Midbrain (tissue), 1 donor: ENCODE data around the gene ZNF584.

Experiments used
- DNase-seq: peaks from one replicate; lab custom pipeline; 2025; lab: John Stamatoyannopoulos, UW

ZNF584 gene

DNA sequence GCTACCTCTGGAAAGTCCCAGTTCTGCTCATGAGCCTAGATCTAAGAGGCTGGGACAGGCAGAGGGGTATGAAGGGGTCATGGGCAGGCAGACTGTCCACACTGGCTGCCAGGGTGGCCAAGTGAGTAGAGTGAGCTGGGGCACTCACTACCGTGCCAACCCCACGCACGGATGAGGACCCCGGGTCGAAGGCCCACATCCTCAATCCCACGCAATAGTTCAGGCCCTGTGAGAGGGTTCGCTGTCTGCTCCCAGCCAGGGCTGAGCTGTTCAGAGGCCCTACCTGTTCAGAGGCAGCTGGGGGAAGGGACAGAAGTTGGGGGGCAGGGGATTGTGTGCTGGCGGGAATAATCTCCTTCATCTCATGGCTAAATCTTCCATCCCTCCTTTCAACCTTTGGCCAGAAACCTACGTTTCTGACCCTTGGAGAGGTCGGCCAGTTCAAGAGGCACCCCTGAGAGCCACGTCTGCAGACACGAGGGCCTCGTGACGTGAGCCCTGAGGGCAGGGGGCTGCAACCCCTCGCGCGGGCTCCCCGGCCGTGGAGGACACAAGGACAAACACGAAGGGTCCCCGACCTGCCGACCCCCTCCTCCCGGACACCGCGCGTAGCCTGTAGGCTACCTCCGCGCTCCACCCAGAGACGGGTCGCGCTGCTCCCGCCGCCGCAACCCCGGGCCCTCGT lies 22.4 kb upstream of the ZNF584 start:
- DNase-seq: no peak

DNA sequence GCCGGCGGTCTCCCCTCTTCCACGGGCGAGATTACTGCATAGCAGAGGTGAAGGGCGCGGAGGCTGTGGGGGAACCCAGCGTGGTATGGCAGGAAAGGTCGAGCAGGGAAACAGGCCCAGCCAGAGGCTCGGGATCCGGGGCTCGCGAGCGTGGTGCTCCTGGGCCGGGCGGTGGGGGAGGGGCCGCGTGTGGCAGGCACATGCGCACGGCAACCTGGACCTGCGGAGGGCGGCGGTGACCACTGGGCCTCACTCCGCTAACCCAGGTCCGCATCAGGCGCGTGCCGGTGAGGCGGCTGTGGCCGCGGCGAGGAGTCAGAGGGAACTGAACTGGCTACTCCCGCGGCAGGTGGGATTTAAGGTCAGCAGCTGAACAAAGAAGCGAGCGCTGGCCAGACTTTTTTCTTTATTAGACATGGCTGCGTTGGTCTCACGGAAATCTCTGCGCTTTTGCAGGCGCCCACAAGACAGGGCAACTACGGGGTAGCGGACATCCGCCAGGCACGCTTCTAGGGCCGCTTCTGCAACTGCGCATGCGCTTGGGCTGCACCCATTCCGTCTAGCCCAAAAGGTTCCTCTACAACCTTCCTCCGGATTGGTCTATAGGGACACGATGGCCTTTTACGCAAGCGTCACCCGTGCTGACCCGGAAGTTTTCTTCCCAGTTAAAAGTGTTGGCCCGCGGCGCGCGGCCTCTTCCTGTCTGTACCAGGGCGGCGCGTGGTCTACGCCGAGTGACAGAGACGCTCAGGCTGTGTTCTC lies 21.7 kb upstream of the ZNF584 start, which contains the start of gene RPS5:
Gene RPS5, plus strand, starts transcription at position 694 of the 762 bp plus-strand sequence. CDS start 869 bp downstream, outside the sequence.
- peak; percentile 99 for DNase-seq

DNA sequence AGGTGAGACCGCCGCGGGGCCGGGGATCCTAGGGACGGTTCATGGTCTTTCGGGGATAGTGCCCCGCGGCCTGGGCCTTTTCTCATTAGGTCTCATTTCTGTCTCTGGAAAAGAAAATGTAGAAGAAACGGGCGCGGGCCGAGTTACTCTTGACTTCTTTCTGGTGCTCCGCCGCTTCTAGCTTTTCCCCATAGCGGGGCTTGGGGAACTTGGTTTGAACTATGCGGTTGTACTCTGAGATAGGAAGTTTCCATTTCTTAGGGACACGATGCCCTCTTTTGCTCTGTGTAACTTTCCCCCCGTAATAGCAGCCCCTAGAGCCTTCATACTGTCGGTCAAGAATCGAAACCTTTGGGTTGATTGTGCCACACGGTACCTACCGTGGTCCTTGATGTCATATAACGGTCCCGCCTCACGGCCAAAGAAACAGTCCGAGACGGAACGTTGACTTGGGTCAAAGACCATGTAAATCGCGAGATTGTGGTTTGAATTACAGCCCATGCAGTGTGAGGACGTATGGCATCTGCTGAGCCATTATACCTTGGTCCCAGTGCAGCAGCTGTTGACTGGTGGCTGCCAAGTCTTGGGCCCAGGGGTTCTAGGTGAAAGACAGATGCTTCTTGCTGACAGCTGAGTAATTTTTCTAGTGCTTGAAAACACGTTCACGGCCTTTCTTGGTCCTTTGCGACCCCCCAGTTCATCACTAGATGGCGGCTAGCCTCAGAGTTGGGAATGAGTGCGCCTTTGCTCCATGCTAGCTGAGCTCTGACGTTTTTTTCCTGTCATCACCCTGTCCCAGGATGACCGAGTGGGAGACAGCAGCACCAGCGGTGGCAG lies 20.9 kb upstream of the ZNF584 start:
- DNase-seq: no peak

DNA sequence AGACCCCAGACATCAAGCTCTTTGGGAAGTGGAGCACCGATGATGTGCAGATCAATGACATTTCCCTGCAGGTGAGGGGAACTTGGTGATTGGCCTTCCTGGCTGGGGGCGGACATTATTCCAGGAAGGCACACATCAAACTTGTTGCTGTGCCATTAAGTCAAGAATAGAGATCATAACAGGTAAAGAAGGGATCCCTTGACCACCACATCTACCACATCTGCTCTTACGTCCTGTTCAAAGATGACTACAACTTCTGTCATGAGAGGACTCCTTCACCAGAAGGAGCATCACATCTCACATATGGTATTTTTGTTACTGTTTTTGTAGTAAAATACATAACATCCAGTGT lies 20.3 kb upstream of the ZNF584 start:
- DNase-seq: no peak

DNA sequence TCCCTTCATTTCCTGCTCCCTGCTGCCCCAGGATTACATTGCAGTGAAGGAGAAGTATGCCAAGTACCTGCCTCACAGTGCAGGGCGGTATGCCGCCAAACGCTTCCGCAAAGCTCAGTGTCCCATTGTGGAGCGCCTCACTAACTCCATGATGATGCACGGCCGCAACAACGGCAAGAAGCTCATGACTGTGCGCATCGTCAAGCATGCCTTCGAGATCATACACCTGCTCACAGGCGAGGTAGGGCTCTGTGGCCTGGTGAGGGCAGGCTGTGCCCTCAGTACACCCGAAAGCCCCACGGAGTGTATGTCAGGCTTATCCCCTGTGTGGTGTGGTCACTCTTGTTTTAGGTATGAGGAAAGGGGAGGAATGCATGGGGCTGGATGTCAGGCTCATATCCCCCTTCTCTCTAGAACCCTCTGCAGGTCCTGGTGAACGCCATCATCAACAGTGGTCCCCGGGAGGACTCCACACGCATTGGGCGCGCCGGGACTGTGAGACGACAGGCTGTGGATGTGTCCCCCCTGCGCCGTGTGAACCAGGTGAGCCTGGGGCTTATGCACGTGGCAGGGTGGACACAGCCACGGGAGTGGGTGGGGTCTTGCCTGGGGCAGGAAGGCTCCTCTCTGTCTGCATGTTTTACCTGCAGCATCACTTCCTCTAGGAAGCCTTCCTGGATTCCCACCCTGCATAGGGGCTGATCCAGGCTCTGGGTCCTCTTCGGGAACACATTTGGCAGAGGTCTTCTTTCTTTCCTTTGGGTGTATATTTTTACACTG lies 15.3 kb upstream of the ZNF584 start:
- DNase-seq: no peak

DNA sequence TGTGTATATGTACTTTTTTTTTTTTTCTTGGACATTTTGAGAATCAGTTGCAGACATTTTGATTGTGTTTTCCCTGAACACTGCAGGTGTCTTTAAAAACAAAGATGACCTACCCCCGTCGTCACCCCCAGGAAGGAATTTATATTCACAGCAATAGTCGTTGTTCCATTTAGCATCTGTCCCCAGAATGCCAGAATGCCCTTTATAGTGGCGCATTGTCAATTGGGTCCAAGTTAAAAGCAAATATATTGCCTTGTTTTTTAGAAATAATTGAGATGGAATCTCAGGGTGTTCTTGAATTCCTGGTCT lies 14.8 kb upstream of the ZNF584 start:
- no peak for DNase-seq

DNA sequence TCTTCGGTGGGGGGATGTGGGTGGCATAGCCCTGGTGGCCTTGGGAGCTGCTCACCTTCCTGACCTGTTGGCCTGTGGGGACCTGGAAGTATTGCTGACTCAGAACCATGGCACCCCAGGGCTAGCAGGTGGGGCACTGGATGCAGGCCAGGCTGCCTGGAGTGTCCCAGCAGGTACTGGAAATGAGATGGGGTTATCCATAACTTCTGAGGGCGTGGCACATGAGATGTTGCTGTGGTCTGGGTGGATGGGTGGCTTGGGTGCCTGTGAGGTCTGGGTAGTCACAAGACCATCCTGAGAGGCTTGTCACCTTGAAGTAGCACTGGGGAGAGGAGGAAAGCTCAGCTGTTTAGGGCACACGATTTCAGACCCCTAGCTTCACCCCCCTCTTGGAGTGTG lies 13.6 kb upstream of the ZNF584 start:
- DNase-seq: no peak

DNA sequence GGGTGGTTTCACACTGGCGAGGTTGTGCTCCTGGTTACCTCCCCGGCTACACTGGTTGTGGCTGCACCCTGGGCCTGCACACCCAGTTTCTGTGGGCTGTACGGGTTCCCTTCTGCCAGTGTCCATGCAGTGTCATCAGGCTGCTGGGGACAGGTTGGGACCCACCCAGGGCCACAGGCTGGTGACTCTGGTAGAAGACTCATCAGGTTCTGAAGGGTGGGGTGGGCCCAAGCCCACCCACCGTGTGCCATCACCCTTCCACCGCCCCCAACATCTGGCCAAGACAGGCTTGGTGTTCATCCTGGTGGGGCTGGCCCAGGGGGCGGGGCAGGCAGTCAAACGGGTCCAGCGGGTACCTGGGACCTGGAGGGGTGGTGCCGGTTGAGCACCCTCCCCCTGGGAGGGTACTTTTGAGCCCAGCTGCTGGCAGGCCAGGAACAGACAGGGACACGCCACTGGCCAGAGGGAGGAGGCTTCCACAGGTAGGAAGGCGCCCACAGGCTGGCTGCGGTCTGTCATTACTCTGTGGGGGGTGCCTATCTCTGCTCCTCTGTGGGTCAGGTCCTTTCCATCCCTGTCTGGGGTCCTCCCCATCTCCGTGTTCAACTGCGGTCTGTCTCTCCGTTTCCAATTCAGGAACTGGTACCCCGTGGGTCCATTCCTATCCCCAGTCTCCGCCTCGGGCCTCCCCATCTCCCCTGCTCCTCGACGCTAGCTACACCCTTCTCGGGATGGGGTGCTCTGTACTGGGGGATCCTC lies 13.1 kb upstream of the ZNF584 start, which contains the start of gene RNF225:
Gene RNF225, plus strand, starts transcription at position 437 of the 759 bp plus-strand sequence. CDS start 434 bp downstream, outside the sequence.
- DNase-seq: no peak

DNA sequence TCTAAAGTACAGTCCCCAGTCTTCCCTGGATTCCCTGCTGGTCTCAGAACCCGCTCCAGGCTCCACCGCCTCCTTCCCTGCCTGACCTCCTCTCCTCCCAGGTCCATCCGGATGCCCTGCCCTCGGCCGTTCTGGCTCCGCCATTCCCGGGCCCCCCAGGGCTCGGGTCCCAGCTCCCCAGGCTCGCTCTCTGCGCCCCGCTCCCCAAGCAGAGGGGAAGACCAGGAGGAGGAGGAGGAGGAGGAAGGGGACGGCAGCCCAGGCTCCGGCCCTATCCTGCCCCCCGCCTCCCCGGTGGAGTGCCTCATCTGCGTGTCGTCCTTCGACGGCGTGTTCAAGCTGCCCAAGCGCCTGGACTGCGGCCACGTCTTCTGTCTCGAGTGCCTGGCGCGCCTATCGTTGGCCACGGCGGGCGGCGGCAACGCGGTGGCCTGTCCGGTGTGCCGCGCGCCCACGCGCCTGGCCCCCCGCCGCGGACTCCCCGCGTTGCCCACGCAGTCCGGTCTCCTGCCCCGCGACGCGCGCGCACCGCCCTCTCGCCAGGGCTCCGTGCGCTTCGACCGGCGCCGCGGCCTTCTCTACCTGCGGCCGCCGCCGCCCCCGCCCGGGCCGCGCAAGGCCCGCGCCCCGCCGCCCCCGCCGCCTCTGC lies 12.3 kb upstream of the ZNF584 start:
- no peak for DNase-seq

DNA sequence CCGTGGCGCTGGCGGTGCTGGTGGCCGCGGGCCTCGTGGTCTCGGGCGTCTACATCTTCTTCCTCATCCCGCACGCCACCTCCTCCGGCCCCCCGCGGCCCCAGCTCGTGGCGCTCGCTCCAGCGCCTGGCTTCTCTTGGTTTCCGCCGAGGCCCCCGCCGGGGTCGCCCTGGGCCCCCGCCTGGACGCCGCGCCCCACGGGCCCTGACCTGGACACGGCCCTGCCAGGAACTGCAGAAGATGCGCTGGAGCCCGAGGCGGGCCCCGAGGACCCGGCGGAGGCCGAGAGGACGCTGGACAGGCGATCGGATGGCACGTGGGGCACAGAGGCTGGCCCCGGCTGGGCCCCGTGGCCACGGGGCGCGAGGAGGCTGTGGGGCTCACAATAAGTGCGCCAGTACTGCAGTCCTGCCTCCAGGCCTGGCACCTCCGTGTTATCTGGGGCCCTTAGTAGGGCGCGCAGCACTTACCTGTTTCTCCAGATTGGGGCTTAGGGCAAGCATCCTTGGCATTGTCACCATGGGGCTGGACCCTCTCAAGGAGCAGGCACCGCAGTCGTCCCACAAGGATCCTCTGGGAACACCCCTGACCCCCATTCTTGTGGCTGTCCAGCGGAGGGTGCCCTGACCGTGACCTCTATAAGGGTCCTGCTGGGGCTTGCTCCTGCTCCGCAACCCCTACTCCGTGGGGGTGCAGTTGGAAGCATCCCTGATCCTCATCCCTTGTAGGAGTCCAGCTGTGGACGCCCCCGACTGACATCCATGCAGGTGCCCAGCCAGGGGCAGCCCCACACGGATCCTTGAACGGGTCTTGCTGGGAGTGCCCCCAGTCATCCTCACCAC lies 11.5 kb upstream of the ZNF584 start:
- no peak for DNase-seq

DNA sequence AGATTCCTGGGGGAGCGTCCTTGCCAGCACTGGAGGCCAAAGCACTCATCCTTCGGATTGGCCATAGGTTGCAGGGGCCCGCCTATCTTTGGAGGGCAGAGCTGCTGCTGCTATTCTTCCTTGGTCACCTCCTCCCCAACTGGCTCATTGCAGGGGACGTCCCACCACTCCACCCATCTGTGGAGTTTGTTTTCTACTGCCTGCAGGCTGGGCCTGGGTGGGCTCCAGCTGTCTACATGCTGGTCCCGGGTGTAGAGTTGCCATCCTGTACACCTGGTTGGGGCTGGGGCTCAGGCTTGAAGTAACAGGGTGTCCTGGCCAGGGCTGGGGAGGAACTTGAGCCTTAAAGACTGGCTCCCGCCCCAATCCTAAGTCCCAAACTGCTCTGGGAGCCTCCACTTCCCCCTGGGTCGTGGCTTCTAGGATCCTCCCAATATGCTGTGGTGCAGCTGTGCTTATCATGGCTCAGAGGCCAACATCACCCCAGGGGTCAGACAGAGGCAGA lies 10.9 kb upstream of the ZNF584 start:
- DNase-seq: no peak

DNA sequence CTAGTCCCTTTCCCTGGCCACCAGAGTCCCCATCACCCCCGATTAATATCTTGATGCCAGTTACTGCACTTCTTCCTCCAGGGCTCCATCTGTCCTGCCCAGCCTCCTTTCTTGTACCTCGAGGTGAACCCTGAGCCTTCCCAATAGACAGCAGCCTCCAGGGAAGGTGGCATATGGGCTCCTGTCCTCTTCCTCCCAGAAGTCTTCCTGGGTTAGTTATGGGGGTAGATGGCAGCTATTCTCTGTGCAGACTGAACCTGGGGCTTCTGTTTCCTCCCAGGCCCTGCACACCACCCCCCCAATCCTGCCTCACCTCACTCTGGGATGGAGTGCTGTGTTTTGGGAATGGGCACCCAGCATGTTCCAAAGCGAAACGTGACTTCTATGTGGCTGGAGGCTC lies 10.4 kb upstream of the ZNF584 start:
- no peak for DNase-seq

DNA sequence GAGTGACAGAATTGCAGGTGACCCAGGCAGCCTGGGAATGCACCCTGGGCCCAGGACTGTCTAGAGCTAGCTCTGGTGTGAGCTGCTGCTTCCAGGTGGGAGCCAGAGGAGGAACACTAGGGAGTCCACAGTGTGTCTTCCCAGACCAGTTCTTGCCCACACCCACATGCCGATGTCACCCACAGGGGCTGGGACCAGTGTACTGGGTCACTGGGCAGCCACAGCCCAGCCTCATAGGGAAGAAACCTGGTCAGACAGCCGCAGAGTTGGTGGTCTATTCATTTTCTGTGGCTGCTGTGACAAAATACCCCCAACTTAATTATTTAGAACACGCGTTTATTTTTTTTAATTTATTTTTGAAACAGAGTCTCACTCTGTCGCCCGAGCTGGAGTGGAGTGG lies 9.9 kb upstream of the ZNF584 start:
- DNase-seq: no peak

DNA sequence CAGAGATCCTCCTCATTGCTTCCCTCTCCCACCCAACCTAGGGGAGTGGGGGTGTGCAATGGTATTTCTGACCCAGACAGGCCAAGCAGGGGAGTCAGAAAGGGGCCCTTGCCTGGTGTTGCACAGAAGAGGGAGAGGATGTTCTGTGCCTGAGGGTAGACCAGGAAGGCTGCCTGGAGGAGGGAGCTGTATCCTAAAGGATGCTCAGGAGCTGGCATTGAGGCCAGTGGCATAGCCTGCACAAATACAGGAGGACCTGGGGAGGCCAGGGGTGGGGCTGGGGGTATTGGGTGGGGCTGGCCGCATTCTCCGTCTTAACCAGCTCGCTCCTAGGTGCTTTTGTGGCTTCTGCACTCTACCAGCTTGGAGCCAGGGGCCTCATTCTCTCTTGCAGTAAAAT lies 8.5 kb upstream of the ZNF584 start:
- DNase-seq: no peak

DNA sequence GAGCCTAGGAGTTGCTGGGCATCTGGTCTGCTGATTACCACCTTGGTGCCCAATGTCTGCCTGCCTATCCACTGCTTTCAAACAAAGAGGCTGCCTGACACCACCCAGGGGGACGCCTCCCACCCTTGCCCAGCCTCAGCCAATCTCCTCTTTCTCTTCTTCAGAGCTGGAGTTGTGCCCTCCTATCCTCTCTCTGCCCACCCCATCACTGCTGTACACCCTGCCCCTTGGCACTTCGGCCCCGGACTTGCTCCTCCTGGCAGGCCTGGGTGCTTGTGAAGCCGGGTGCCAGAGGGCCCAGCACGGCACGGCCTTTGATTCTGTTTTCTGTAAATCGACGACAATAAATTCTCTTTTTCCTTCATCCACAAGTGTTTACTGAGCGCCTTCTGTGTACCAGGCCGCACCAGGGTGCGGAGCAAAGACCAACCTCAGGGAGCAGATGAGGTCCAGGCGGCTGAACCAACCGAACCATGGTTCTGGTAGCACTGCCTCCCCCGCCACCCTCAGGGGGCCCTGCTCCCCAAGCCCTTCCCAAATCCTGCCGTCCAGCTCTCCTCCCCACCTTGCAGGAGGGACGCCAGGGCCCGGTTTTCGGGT lies 8.0 kb upstream of the ZNF584 start:
- peak; percentile 19 for DNase-seq

DNA sequence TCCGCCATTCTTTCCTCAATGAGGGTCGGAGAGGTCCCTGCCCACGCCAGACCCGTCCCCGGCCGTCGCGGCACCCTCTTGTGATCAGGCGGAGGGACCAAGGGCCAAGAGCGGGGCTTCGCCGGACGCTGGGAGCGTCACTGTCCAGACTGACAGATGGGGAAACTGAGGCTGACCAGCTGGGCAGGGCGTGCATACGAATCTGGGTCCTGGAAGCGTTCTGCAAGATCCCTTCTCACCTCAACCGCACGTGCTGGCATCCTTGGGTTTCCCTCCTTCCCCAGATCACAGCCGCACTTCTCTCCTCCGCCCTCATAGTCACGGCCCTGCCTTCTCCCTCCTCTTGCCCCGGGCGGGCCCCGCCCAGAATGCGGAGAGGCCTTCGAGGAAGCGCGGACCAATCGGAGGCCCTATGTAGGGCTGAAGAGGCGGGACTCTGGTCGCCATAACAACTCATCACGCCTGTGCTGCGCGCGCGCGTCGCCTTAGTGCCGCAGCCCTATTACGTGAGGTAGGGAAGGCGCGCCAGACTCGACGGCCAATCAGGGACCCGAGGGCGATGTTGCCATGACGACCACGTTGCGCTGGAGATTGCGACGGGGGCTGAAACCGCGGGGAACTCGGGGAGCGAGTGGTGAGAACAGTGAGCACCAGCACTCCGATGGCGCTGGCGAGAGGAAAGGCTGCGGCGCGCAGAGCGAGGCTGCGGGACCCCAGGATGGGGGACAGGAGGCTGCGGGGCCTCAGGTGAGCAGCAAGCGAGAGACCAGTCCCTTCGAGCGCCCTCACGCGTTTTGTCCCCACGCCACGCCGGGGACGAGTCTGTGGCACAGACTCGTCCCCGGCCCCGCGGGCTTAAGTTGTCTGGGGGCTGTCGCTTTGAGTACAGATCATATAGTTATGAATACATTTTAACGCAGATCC lies 7.3 kb upstream of the ZNF584 start:
- DNase-seq: peak; percentile 99

DNA sequence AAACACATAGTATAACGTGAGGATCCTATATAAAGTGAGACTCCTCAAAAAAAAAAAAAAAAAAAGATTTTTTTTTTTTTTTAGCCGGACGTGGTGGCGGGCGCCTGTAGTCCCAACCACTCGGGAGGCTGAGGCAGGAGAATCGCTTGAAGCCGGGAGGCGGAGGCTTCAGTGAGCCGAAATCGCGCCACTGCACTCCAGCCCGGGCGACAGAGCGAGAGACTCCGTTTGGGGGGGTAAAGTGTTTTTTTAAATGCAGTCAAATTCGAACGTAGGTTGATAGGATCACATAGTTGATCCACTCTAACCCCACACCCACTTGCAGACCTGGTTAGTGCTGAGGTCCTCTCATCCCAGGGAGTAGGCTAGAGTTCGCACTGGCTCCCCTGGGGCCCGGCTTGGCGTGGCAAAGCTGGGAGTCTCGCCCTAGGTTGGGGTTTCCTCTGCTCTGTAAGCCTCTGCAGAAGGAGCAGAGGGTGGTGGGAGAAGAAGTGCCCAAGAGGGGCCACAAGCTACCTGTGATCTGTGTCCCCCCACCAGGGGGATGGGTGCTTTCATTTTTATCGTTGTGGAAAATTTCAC lies 6.5 kb upstream of the ZNF584 start:
- DNase-seq: no peak
